ENCODE data around the gene QPCTL.

DNA sequence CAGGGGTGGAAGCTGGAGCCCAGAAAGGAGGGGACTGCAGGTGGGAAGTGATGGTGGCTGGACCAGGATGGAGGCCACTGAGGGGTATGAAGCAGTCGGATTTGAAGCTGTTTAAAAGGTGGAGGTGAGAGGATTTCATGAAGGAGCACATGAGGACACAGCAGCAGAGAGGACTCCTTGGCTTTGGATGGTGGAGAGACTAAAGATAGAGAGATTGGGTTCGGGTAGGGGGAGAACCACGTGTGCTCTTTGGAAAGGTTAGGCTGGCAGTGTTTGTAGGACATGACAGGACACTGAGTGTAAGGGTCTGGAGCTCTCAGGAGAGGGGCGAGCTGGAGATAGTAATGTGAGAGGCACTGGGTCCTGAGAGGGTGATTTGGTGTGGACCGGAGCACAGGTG lies 9.6 kb upstream of the QPCTL start:
- TF ChIP-seq POLR2AphosphoS5 (IDR thresholded peaks at IDR 0.05; ENCODE audit: borderline replicate concordance, low read depth, low read length): no peak
- no peak for TF ChIP-seq EZH2 (IDR thresholded peaks at IDR 0.05)
- TF ChIP-seq FOXP2 (optimal IDR thresholded peaks at IDR 0.05; ENCODE audit: control extremely low read depth, extremely low read length, insufficient read depth): no peak
